Thyroid gland (tissue), 4 donors: Measurements from ENCODE around the gene RMI2.

ENCODE experiments used
- CTCF ChIP-seq, 6 experiments: fragments of 200-600 bp in 3 of 6; fragments of 450-650 bp in 3 of 6; sonication (generic) in 3 of 6; IDR thresholded peaks; one replicate each; pipeline ENCODE4 v1.5.1; 2016 to 2019; ENCODE audit warnings: antibody characterized with exemption in 6 of 6, mild to moderate bottlenecking in 2 of 6, inconsistent platforms in 1 of 6, moderate library complexity in 1 of 6
- POLR2A ChIP-seq, 2 donors: fragments of 450-650 bp; IDR thresholded peaks; one replicate each; pipeline ENCODE4 v1.6.1; 2017; ENCODE audit warnings: antibody characterized with exemption in 2 of 2, mild to moderate bottlenecking in 2 of 2, moderate library complexity in 1 of 2

- TF ChIP-seq CTCF (IDR thresholded peaks at IDR 0.05) (no peak), POLR2A (IDR thresholded peaks at IDR 0.05) (no peak)
Measured at GRCh38 chr16:11342021-11342855, 3.0 kb upstream of the RMI2 start.
